Kidney (tissue), 14 donors: Measurements from ENCODE around the gene TEDC2. TPM values are rescaled to one million over a fixed set of nuclear protein-coding genes. Genes with fewer than 3 reads are reported as not detected.

Source experiments
- DNase-seq, 5 donors: peaks; one replicate each; pipeline ENCODE4 v3.0.0-alpha.2; 2013 to 2020
- FAIRE-seq: peaks from 2 replicates; lab custom pipeline; 2012; peaks lifted over from hg19 to GRCh38; lab: Jason Lieb, UNC
- H3K27ac ChIP-seq, 2 donors: one replicate each; pipeline ENCODE4 v1.7.0; 2013; ENCODE audit warnings: low read depth in 2 of 2, low read length in 2 of 2, inconsistent platforms in 1 of 2
- H3K27me3 ChIP-seq: one replicate; pipeline ENCODE4 v1.7.1; 2013; ENCODE audit warnings: low read length, inconsistent platforms; ENCODE audit not compliant: control insufficient read depth, insufficient read depth
- H3K36me3 ChIP-seq, 3 donors: one replicate each; pipeline versions ENCODE4 v1.7.0 to v1.7.1; 2013; ENCODE audit warnings: low read length in 3 of 3, control low read depth in 1 of 3, inconsistent platforms in 1 of 3; ENCODE audit not compliant: insufficient read depth in 3 of 3, control insufficient read depth in 2 of 3
- H3K4me1 ChIP-seq, 3 donors: one replicate each; pipeline versions ENCODE4 v1.7.0 to v1.7.1; 2013; ENCODE audit warnings: low read length in 3 of 3, inconsistent platforms in 1 of 3, low read depth in 1 of 3; ENCODE audit not compliant: control insufficient read depth in 2 of 3, insufficient read depth in 2 of 3
- H3K4me3 ChIP-seq, 3 donors: one replicate each; pipeline versions ENCODE4 v1.7.0 to v1.8.1; 2013; ENCODE audit warnings: low read length in 3 of 3, control low read depth in 1 of 3, inconsistent platforms in 1 of 3
- H3K9ac ChIP-seq, 3 donors: one replicate each; pipeline versions ENCODE4 v1.7.0 to v1.7.1; 2013; ENCODE audit warnings: low read length in 3 of 3, control low read depth in 1 of 3, inconsistent platforms in 1 of 3
- H3K9me3 ChIP-seq, 3 donors: one replicate each; pipeline versions ENCODE4 v1.7.0 to v1.7.1; 2013; ENCODE audit warnings: low read length in 3 of 3, control low read depth in 1 of 3, inconsistent platforms in 1 of 3; ENCODE audit not compliant: control insufficient read depth in 2 of 3, insufficient read depth in 1 of 3
- CTCF ChIP-seq: IDR thresholded peaks from 3 replicates; pipeline ENCODE4 v1.5.1; 2012; ENCODE audit warnings: mild to moderate bottlenecking, moderate library complexity, borderline replicate concordance; ENCODE audit not compliant: insufficient read depth; ENCODE audit errors: extremely low read depth
- intact Hi-C: fragments of 100-400 bp; cut with DNase I; formaldehyde crosslinking; loops from one replicate; pipeline ENCODE4 v1.11.1; 2022
- polyA plus RNA-seq: library from polyadenylated mRNA; stranded (reverse); fragments of 350-450 nt; fragmentation: Illumina TruSeq; extraction: RNeasy Lipid Tissue Mini Kit (QIAGEN cat#74804); gene quantifications from one replicate; pipeline ENCODE4 v1.2.3, GENCODE V29; 2014; ENCODE audit warnings: low read depth, low replicate concordance; ENCODE audit not compliant: insufficient read depth
- total RNA-seq: library from RNA; stranded (reverse); fragmentation: NEBNext Ultra II Directional; extraction: Animal tissue kit (Norgen Biotek cat#: 25700); gene quantifications from one replicate; pipeline ENCODE4 v1.2.1, GENCODE V29; 2021
- donor health status: control.
- donor health status: control.
- donor health status: control.
- donor health status: control.
- donor health status: control.
- donor health status: DM: yes; HTN: yes; CAD: no.
- donor health status: Normal renal cell carcinoma (clear cell type).

TEDC2 gene
- total and polyA plus RNA-seq, 2 donors from 2014 or later, result 1.4 to 1.7 TPM

GRCh38 chr16:2473446-2473926 is 13.6 kb downstream of the TEDC2 start:
- Histone ChIP-seq H3K27me3 (no peaks in the 10 kb centered on the region), H3K27ac (no peak overlapping the region), H3K4me1 (peaks cover 0 to 47% (median 12%) of the 10 kb centered on the region in 3 donors), H3K4me3 (peak overlapping the region in 1 of 3 donors; percentile 16), H3K9ac (no peak overlapping the region), H3K36me3 (no peaks in the 10 kb centered on the region), H3K9me3 (no peaks in the 10 kb centered on the region)
- FAIRE-seq (no peak), DNase-seq (peak in 3 of 5 donors; percentile 32 to 85 (median 84))
- no peak for TF ChIP-seq CTCF
- intact Hi-C loops, result no loop called here

GRCh38 chr16:2473999-2474876 is 14.3 kb downstream of the TEDC2 start:
- H3K9ac ChIP-seq, result peak overlapping the region in 2 of 3 donors; percentile 67 to 69
- DNase-seq, result peak in 4 of 5 donors; percentile 43 to 85 (median 73)
- H3K9me3 ChIP-seq, result no peaks in the 10 kb centered on the region
- no peaks in the 10 kb centered on the region for H3K27me3 ChIP-seq
- H3K27ac ChIP-seq, result peak overlapping the region; percentile 87 to 88
- intact Hi-C loops, result no loop called here
- peaks cover 0 to 45% (median 12%) of the 10 kb centered on the region in 3 donors for H3K4me1 ChIP-seq
- peak overlapping the region; percentile 44 to 69 (median 58) for H3K4me3 ChIP-seq
- peak; percentile 49 for TF ChIP-seq CTCF
- no peak for FAIRE-seq
- H3K36me3 ChIP-seq, result no peaks in the 10 kb centered on the region

- DNase-seq (peak; percentile 91 to 96 (median 94)), FAIRE-seq (no peak)
- intact Hi-C loops, result no loop called here
- peak within 1 kb of the TSS; percentile 87 to 88 for H3K27ac ChIP-seq
- H3K9me3 ChIP-seq, result no peaks in the 10 kb centered on the region
- H3K27me3 ChIP-seq, result no peaks in the 10 kb centered on the region
- peaks cover 0 to 45% (median 12%) of the 10 kb centered on the region in 3 donors for H3K4me1 ChIP-seq
- H3K4me3 ChIP-seq, result peak within 1 kb of the TSS; percentile 44 to 69 (median 61)
- TF ChIP-seq CTCF, result no peak
- no peaks in the 10 kb centered on the region for H3K36me3 ChIP-seq
- peak within 1 kb of the TSS in 2 of 3 donors; percentile 67 to 69 for H3K9ac ChIP-seq
Observed at GRCh38 chr16:2474877-2475412, 15.0 kb downstream of the TEDC2 start, which contains the start of gene TBC1D24. Gene TBC1D24 (plus strand): TSS chr16:2475127. CDS start chr16:2496149, 21,022 bp downstream.
